ENCODE measurements around the gene SLC10A6.

DNA sequence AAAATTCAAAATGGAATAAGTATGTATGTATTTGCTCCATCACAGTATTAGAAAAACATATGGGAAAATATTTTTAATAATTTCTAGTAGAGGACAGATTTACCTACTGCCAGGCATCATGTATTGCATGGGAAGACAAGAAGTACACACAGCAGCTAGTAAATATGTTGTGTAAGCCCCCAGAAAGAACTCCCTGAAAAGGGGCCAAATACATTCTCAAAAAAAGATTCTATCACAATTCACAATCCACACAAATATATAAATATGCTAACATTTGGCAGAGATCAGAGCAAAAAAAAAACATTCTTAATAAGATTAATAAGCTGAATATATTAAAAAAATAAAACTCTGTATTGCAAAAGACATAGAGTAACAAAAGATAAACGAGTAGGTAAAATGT is 28.0 kb downstream of the SLC10A6 start:
- TF ChIP-seq, protein P1, sequence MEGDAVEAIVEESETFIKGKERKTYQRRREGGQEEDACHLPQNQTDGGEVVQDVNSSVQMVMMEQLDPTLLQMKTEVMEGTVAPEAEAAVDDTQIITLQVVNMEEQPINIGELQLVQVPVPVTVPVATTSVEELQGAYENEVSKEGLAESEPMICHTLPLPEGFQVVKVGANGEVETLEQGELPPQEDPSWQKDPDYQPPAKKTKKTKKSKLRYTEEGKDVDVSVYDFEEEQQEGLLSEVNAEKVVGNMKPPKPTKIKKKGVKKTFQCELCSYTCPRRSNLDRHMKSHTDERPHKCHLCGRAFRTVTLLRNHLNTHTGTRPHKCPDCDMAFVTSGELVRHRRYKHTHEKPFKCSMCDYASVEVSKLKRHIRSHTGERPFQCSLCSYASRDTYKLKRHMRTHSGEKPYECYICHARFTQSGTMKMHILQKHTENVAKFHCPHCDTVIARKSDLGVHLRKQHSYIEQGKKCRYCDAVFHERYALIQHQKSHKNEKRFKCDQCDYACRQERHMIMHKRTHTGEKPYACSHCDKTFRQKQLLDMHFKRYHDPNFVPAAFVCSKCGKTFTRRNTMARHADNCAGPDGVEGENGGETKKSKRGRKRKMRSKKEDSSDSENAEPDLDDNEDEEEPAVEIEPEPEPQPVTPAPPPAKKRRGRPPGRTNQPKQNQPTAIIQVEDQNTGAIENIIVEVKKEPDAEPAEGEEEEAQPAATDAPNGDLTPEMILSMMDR (IDR thresholded peaks at IDR 0.05): no peak
- TF ChIP-seq, protein P2, sequence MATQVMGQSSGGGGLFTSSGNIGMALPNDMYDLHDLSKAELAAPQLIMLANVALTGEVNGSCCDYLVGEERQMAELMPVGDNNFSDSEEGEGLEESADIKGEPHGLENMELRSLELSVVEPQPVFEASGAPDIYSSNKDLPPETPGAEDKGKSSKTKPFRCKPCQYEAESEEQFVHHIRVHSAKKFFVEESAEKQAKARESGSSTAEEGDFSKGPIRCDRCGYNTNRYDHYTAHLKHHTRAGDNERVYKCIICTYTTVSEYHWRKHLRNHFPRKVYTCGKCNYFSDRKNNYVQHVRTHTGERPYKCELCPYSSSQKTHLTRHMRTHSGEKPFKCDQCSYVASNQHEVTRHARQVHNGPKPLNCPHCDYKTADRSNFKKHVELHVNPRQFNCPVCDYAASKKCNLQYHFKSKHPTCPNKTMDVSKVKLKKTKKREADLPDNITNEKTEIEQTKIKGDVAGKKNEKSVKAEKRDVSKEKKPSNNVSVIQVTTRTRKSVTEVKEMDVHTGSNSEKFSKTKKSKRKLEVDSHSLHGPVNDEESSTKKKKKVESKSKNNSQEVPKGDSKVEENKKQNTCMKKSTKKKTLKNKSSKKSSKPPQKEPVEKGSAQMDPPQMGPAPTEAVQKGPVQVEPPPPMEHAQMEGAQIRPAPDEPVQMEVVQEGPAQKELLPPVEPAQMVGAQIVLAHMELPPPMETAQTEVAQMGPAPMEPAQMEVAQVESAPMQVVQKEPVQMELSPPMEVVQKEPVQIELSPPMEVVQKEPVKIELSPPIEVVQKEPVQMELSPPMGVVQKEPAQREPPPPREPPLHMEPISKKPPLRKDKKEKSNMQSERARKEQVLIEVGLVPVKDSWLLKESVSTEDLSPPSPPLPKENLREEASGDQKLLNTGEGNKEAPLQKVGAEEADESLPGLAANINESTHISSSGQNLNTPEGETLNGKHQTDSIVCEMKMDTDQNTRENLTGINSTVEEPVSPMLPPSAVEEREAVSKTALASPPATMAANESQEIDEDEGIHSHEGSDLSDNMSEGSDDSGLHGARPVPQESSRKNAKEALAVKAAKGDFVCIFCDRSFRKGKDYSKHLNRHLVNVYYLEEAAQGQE (IDR thresholded peaks at IDR 0.05): no peak
- TF ChIP-seq, protein P3, sequence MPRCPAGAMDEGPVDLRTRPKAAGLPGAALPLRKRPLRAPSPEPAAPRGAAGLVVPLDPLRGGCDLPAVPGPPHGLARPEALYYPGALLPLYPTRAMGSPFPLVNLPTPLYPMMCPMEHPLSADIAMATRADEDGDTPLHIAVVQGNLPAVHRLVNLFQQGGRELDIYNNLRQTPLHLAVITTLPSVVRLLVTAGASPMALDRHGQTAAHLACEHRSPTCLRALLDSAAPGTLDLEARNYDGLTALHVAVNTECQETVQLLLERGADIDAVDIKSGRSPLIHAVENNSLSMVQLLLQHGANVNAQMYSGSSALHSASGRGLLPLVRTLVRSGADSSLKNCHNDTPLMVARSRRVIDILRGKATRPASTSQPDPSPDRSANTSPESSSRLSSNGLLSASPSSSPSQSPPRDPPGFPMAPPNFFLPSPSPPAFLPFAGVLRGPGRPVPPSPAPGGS (IDR thresholded peaks at IDR 0.05): no peak
- no peak for TF ChIP-seq NR3C1 (IDR thresholded peaks at IDR 0.05)
